HG03064 (cell line): ENCODE data around the gene MYH14.

Experiments used
- ATAC-seq: cut with Tn5 transposase; IDR thresholded peaks from one replicate; pipeline ENCODE4 v1.9.1; 2021; ENCODE audit warnings: low read depth; ENCODE audit not compliant: unreplicated experiment

Gene MYH14

DNA sequence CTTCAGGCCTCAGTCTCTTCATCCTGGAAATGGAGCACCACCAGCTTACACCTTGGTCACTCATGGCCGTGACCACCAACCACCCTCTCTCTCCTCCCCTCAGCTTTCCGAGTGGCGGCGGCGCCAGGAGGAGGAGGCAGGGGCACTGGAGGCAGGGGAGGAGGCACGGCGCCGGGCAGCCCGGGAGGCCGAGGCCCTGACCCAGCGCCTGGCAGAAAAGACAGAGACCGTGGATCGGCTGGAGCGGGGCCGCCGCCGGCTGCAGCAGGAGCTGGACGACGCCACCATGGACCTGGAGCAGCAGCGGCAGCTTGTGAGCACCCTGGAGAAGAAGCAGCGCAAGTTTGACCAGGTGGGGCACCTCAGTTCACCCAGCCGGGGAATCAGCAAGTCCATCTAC is 78.1 kb downstream of the MYH14 start:
- no peak for ATAC-seq

DNA sequence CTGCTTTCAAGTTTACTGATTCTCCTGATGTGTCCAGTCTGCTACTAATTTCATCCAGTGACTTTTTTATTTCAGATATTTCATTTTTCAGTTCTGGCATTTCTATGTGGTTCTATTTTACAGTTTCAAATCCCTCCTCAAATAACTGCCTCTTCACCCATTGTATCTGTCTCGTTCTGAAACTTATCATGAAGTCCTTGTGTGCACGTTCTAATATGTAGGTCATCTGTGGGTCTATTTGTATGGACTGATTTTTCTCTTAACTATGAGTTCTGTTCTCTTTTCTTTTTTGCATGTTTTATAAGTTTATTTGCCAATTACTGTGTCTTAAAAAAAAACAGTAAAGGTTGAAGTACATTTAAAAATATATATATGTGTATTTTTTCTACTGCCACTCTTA is 82.4 kb downstream of the MYH14 start:
- no peak for ATAC-seq

DNA sequence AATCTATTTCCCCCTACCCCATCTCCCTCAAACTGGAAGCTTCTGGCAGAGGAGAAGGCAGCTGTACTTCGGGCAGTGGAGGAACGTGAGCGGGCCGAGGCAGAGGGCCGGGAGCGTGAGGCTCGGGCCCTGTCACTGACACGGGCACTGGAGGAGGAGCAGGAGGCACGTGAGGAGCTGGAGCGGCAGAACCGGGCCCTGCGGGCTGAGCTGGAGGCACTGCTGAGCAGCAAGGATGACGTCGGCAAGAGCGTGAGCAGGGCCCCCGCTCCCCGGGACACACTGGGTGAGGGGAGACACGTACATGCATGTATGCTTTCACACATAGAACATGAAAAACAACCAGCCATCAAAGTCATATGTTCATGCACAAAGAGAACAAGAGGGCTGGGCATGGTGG is 83.0 kb downstream of the MYH14 start:
- no peak for ATAC-seq

DNA sequence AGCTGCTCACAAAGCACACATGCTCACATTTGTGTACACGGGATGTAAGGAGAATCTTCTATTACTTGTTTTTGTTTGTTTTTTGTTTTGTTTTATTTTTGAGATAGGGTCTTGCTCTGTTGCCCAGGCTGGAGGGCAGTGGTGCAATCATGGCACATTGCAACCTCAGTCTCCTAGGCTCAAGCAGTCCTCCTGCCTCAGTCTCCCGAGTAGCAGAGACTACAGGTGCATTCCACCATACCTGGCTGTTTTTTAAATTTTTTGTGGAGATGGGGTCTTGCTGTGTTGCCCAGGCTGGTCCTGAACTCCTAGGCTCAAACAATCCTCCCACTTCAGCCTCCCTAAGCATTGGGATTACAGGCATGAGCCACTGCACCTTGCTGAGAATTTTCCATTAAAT is 83.9 kb downstream of the MYH14 start:
- ATAC-seq = no peak

DNA sequence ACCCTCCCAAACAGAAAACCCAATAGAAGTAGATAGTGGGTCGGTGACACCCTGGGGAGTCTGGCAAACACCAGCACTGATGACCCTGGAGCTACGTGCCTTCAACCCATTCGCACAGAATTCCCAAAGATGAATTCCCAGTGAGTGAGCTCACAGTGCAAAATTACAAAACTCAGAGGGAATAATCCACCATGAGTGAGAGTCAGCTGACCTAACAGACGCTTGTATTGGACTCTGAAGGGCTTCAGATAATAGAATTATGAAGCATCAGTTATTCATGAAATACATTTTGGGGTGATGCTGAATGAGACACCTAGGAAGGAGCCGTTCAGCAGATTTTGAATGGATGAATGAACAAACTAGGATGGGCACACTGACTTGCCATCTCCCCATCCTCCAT is 85.5 kb downstream of the MYH14 start:
- no peak for ATAC-seq

DNA sequence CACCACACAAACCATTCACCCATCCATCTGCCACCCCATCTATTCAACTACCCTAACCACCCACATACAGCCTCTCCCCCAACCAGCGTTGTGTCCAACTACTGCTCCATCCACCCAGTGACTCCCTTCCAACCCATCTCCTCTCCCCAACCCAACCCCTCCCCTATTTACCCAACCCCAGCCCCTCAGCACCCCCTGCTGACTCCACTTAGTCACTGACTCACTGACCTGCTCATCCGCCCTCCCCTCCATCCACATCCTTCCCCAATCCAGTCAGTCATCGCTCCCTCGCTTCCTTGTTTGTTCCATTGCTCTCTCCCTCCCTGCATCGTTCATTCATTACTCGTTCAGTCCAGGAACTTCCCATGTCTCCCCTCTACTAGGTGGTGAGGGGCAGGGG is 86.6 kb downstream of the MYH14 start:
- no peak for ATAC-seq

DNA sequence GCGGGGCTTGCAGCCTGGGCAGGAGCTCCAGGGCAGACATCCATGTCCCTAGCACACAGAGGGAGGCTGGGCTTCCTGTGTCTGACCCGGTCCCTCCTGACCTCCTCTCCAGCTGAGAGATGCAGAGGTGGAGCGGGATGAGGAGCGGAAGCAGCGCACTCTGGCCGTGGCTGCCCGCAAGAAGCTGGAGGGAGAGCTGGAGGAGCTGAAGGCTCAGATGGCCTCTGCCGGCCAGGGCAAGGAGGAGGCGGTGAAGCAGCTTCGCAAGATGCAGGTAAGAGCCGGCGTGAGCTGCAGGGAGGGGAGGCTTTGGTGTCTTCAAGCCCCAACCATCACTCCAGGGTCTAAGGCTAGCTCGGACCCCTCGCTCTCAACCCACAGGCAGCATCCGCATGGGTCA is 87.4 kb downstream of the MYH14 start:
- ATAC-seq = no peak

DNA sequence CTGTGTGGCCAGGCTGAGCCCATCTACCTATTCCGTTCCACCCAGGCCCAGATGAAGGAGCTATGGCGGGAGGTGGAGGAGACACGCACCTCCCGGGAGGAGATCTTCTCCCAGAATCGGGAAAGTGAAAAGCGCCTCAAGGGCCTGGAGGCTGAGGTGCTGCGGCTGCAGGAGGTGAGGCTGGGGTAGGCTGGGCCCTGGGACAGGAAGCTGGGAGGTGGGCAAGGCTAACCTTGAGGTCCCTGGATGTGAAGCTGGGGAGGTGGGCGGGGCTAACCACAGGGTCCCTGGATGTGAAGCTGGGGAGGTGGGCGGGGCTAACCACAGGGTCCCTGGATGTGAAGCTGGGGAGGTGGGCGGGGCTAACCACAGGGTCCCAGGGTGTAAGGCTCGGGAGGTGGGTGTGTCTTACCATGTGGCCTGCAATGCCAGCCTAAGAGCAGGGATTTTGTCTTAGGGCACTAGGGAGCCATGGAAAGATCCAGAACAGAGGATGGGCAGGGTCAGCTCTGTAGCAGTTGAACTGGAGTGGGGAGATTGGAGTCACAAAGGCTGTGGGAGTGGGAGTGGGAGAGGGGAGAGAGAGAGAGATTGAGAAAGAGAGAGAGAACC is 88.9 kb downstream of the MYH14 start:
- ATAC-seq = no peak

DNA sequence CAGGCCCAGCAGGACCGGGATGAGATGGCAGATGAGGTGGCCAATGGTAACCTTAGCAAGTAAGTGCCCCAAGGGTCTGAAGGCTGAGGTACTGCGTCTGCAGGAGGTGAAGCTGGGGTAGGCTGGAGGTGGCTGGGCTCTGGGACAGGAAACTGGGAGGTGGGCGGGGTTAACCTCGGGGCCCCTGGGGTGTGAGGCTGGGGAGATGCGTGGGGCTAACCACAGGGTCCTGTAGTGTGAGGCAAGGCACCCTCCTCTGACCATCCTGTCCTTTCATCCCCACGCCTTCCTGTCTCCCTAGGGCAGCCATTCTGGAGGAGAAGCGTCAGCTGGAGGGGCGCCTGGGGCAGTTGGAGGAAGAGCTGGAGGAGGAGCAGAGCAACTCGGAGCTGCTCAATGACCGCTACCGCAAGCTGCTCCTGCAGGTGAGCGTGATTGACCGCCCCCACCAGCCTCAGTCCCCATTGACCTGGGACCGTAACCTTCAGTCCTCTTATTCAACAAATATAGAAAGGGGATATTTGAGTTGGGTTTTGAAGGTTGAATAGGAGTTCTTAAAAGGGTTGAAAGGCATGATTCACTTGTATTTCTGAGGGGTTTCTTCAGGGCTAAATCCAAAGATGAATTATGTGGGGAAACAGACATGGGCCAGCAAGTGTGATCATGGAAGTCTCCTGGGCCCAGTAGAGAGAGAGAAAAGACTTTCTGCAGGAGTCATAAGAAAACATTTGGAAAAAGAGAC is 90.0 kb downstream of the MYH14 start:
- ATAC-seq = no peak

DNA sequence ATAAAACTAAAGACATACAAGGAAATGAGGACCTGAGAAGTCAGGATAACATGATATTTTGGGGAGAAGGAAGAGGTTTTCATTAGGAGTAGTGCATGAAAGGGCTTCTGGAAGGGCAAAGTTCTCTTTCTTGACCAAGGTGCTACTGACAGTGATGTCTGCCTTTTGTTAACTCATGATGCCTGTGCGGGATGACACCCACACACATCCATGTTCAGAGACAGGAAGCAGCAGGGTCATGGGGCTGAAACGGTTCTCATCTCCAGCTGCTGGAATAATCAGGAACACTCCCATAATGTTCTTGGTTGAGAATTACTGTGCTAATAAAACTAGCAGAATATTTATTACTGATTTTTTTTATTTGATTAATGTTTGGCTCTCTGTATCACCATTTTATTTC is 96.6 kb downstream of the MYH14 start:
- no peak for ATAC-seq

DNA sequence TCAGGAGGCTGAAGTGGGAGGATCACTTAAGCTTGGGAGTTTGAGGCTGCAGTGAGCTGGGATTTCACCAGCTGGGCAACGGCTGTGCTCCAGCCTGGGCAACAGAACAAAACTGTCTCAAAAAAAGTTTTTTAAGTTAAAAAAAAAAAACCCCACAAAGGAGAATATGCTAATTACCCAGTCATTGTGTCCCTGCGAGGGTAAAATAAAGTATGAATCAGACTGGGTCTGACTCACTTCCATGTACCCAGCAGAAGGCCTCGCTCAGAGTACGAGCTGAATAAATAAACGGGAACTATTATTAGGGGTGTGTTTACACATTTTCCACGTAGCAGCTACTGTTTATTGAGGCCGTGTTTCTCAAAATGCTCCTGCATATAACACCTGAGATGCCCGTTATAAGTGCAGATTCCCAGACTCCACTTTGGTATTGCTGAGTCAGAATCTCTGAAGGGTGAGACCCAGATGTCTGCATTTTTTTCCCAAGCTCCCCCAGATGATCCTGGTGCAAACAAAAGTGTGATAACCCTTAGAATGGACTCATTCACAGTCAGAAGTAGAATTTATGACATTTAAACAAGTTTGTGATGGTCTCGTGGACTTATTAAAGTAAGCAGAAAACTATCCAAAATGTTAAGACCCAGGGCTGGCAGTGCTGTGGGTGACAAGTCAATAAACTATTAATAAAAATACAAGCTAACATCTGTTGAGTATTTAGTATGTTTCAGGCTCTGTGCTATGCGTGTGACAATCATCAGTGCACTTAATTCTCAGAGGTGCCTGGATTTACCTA is 97.6 kb downstream of the MYH14 start:
- ATAC-seq = no peak

DNA sequence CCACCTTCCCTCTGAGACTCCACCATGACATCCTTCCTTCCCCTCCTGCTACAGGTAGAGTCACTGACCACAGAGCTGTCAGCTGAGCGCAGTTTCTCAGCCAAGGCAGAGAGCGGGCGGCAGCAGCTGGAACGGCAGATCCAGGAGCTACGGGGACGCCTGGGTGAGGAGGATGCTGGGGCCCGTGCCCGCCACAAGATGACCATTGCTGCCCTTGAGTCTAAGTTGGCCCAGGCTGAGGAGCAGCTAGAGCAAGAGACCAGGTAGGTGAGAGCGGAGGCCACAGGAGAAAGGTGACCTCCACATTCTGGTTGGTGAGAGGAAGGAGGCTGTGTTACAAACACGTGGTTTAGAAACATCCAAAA is 98.2 kb downstream of the MYH14 start:
- ATAC-seq = no peak

DNA sequence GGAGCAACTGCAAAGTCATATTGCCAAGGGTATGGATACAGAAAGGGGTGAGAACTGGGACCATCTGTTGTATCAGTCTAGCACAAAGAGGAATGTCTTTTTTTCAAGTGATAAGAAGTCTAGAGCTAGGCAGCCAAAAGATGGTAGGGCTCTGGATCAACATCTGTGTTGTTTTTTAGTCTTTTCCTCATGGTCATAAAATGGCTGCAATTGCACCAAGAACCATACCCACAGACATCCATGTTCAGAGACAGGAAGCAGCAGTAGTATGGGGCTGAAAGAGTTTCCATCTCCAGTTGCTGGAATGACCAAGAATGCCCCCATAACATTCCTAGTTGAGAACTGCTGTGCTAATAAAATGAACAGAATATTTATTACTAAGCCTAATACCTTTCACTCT is 100.1 kb downstream of the MYH14 start:
- no peak for ATAC-seq

DNA sequence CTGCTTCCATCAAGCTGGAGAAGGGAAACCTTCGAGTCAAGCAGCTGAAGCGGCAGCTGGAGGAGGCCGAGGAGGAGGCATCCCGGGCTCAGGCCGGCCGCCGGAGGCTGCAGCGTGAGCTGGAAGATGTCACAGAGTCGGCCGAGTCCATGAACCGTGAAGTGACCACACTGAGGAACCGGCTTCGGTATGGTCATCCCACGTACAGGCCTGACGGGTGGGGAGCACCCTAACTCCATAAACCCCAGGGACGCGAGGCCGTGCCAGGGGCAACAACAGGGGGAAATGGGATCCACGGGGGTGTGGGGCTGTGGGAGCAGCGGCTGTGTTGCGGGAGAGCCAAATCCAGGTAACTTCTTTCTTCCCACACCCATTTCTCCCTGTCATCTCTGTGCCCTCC is 105.6 kb downstream of the MYH14 start:
- no peak for ATAC-seq

DNA sequence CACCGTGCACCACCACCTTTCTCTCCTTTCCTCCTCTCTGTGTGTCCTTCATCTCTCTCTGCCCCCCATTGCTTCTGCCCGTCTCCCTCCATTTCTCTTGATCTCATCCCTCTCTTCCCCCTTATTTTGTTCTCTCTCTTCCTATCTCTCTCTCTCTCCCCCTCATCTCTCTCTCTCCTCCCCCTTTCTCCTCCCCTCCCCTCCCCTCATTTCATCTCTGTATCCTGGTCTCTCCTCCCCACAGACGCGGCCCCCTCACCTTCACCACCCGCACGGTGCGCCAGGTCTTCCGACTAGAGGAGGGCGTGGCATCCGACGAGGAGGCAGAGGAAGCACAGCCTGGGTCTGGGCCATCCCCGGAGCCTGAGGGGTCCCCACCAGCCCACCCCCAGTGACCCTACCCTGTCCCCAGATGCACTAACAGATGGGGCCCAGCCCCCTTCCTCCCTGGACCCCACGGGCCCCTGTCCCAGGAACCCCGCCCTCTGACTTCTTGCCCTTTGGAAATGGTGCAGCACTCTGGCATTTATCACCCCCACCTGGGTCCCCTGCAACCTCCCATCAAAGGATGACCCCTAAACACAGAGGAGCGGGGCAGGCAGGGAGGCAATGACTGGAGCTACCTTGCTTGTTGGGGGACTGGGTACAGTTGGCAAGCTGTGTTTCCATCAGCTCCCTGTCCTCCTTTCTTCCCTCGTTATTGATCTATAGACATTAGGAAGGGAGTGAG is 106.1 kb downstream of the MYH14 start:
- ATAC-seq = no peak

DNA sequence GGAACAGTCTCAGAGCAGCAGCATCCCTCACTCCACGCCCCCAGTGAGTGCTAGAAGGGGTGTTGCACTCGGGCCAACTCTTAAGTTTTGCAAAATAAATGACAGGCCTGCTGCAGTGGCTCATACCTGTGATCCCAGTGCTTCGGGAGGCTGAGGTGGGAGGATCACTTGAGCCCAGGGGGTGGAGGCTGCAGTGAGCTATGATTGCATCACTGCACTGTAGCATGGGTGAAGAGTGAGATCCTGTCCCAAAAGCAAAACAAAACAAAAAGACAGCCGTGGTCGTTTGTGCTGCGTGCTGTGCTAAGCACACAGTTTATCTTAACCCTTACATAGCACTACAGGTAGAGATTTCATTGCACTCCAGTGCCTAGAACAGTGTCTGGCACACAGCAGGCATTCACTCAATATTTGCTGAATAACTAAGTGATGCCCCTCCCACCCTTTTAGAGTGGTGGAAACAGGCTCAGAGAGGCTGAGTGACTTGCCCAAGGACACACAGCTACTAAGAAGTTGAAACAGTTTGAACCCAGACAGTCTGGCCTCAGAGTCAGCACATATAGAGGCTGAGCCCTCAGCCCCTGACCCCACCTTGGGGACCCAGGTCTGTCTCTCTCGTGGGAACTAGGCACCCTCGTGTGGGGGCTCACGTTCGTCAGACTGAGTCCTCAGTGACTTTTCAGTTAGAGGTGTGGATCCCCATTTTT is 107.5 kb downstream of the MYH14 start:
- no peak for ATAC-seq

DNA sequence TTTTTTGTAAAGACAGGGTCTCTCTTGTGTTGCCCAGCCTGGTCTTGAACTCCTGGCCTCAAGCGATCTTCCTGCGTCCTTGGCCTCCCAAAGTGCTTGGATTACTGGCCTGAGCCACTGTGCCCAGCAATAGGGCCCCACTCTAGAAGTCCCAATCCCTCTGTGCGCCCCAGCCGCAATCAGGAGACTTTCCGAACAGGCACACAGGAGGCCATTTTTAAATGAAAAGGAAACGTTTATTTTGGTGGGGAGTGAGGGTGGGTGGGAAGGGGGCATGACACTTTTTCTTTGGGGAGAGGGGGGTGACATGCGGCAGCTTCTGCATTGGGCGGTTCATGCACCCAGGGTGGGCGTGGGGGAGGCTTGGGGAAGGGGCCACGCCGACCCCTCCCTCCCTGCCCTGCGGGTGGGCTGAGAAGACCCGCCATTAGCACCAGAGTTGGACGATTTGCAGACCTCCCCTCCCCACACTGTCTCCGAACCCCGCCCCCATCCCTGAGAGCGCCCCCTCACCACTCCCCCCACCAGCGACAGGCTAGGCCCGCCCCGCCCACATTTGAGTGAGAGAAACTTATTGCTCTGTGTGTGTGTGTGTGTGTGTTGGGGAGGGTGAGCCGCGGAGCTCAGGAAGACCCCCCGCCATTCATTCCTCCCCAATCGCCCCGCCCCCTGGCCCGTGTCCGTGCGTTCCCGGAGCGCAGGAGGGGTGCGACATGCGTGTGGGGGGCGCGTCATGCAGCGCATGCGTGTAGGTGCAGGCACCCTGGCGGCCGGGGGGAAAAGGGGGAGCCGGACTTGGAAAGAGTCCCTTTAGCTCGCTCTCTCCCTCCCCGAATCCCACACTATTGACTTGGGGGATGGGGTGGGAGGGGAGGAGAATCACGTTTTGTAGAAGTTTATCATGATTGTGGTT is 108.6 kb downstream of the MYH14 start:
- no peak for ATAC-seq

DNA sequence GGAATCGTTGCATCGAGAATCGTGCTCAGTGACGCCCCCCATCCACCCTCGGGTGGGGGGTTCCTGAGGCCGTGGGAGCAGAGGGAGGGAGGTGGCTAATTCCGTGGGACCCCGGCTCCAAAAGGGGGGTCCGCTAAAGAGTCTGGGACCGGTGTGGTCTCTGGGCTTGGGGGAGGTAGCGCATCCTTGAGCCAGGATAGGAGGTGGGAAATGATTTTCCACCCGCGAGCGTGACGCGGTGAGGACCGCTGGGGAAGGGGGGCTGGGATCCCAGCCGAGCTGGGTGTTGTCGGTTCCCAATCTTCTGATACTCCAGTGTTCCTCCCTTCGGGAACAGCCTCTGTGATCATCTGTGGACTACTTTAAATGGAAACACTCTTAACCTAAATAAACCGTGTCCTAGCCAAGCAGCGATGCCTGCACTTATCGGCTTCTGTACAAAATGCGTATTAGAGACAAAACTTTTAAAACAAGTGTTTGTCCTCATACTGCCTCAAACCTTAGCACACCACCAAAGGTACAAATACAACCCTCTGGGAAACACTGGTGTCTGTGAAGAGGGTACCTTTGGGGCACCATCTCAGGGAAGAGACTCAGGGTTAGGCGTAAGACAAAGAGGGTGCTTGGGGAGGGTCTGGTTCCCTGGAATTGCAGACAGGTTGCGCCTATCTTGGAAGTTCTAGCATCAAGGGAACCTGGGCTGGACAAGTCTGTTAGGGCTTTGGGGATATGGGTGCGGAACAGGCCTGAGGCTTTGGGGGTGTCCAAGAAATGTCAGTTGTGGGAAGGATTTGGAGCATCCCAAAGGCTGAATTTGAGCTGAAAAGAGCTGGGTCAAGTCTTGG is 109.8 kb downstream of the MYH14 start:
- no peak for ATAC-seq
